ENCODE measurements around the gene GRIA2.
"Not testable (repeated sequence)": the region's sequence is repeated elsewhere in the genome, so short reads cannot be mapped to it uniquely, and the experiment has no call there.

GRIA2 gene

GRCh38 chr4:157220371-157220881, at the start of gene GRIA2:
TSS of gene GRIA2 (plus strand) at chr4:157220728. CDS start at chr4:157221043, 315 bp downstream.
- no peak within 1 kb of the TSS for H3K27ac ChIP-seq
- DNase-seq (ENCODE audit: low read depth, low spot score), result no peak

- no peak for DNase-seq (ENCODE audit: low read depth, low spot score)
- no peak overlapping the region for H3K27ac ChIP-seq
Observed at GRCh38 chr4:157172011-157172410, 48.5 kb upstream of the GRIA2 start.

GRCh38 chr4:157180268-157180667, 40.3 kb upstream of the GRIA2 start:
- not testable (repeated sequence) for H3K27ac ChIP-seq; DNase-seq (ENCODE audit: low read depth, low spot score)

GRCh38 chr4:157184300-157184699, 36.2 kb upstream of the GRIA2 start:
- H3K27ac ChIP-seq, result no peak overlapping the region
- no peak for DNase-seq (ENCODE audit: low read depth, low spot score)

- H3K27ac ChIP-seq, result no peak overlapping the region
- no peak for DNase-seq (ENCODE audit: low read depth, low spot score)
Observed at GRCh38 chr4:157185363-157185762, 35.2 kb upstream of the GRIA2 start.

- DNase-seq (ENCODE audit: low read depth, low spot score), result no peak
- H3K27ac ChIP-seq, result no peak overlapping the region
Observed at GRCh38 chr4:157195374-157195773, 25.2 kb upstream of the GRIA2 start.

- no peak for DNase-seq (ENCODE audit: low read depth, low spot score)
- H3K27ac ChIP-seq, result no peak overlapping the region
Observed at GRCh38 chr4:157196046-157196445, 24.5 kb upstream of the GRIA2 start.

GRCh38 chr4:157204634-157205244, 15.8 kb upstream of the GRIA2 start:
- DNase-seq (ENCODE audit: low read depth, low spot score), result no peak
- no peak overlapping the region for H3K27ac ChIP-seq

GRCh38 chr4:157217708-157218107, 2.8 kb upstream of the GRIA2 start:
- no peak for DNase-seq (ENCODE audit: low read depth, low spot score)
- no peak overlapping the region for H3K27ac ChIP-seq

GRCh38 chr4:157219711-157220370, 687 bp upstream of the GRIA2 start:
- H3K27ac ChIP-seq, result no peak overlapping the region
- no peak for DNase-seq (ENCODE audit: low read depth, low spot score)

- no peak for DNase-seq (ENCODE audit: low read depth, low spot score)
- H3K27ac ChIP-seq, result no peak overlapping the region
Observed at GRCh38 chr4:157221426-157221894, 932 bp downstream of the GRIA2 start.

- H3K27ac ChIP-seq, result no peak overlapping the region
- DNase-seq (ENCODE audit: low read depth, low spot score), result no peak
Observed at GRCh38 chr4:157221895-157222770, 1.6 kb downstream of the GRIA2 start.

GRCh38 chr4:157222771-157223160, 2.2 kb downstream of the GRIA2 start:
- no peak for DNase-seq (ENCODE audit: low read depth, low spot score)
- no peak overlapping the region for H3K27ac ChIP-seq

GRCh38 chr4:157223456-157223855, 2.9 kb downstream of the GRIA2 start:
- DNase-seq (ENCODE audit: low read depth, low spot score), result no peak
- no peak overlapping the region for H3K27ac ChIP-seq

- no peak for DNase-seq (ENCODE audit: low read depth, low spot score)
- no peak overlapping the region for H3K27ac ChIP-seq
Observed at GRCh38 chr4:157225096-157225495, 4.6 kb downstream of the GRIA2 start.

GRCh38 chr4:157226035-157226434, 5.5 kb downstream of the GRIA2 start:
- DNase-seq (ENCODE audit: low read depth, low spot score), result no peak
- no peak overlapping the region for H3K27ac ChIP-seq

- no peak for DNase-seq (ENCODE audit: low read depth, low spot score)
- H3K27ac ChIP-seq, result no peak overlapping the region
Observed at GRCh38 chr4:157226601-157227000, 6.1 kb downstream of the GRIA2 start.

GRCh38 chr4:157231525-157231924, 11.0 kb downstream of the GRIA2 start:
- DNase-seq (ENCODE audit: low read depth, low spot score), result no peak

GRCh38 chr4:157242871-157243270, 22.3 kb downstream of the GRIA2 start:
- H3K27ac ChIP-seq, result no peak overlapping the region
- DNase-seq (ENCODE audit: low read depth, low spot score), result no peak

More at GRCh38 chr4:157231525-157231924, 11.0 kb downstream of the GRIA2 start:
- H3K27ac ChIP-seq, result no peak overlapping the region

- no peak for DNase-seq (ENCODE audit: low read depth, low spot score)
- H3K27ac ChIP-seq, result no peak overlapping the region
Observed at GRCh38 chr4:157244348-157244747, 23.8 kb downstream of the GRIA2 start.

- H3K27ac ChIP-seq, result no peak overlapping the region
Observed at GRCh38 chr4:157245351-157245750, 24.8 kb downstream of the GRIA2 start.

More at GRCh38 chr4:157245351-157245750, 24.8 kb downstream of the GRIA2 start:
- no peak for DNase-seq (ENCODE audit: low read depth, low spot score)

Measured in epithelial cell of prostate (primary cell).